SU-DHL-6 (cell line): ENCODE data around the gene GTF3A.

ENCODE experiments used
- EZH2phosphoT487 ChIP-seq: fragments of 200-600 bp; sonication (generic), shearing (Covaris generic); conservative IDR thresholded peaks from 2 replicates; pipeline ENCODE4 v1.6.1; 2018; ENCODE audit warnings: mild to moderate bottlenecking, antibody characterized with exemption, low read length, moderate library complexity, mixed read lengths
- TF ChIP-seq, protein P1 (sequence below): fragments of 200-600 bp; sonication (generic); IDR thresholded peaks from one replicate; pipeline ENCODE4 v1.5.1; 2017; ENCODE audit warnings: antibody characterized with exemption, mild to moderate bottlenecking, low read length, moderate library complexity; ENCODE audit not compliant: insufficient read depth, poor library complexity, severe bottlenecking

DNA sequence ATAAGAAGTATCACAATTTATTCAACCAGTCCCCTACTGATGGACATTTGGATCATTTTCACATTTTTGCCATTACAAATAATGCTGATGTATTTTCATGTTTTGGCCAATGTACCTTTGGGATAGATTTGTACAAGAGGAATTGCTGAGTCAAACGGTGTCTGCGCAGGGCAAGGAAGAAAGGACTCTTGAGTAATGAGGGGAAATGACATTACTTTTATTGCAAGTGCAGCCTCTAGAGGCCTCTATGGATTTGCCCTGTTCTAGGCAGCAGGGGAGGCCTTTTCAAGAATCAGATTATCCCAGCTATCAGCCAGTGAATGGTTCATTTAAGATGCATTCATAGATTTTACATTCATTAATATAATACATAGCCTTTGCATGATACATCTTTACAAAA lies 32.9 kb upstream of the GTF3A start:
- TF ChIP-seq, protein P1, sequence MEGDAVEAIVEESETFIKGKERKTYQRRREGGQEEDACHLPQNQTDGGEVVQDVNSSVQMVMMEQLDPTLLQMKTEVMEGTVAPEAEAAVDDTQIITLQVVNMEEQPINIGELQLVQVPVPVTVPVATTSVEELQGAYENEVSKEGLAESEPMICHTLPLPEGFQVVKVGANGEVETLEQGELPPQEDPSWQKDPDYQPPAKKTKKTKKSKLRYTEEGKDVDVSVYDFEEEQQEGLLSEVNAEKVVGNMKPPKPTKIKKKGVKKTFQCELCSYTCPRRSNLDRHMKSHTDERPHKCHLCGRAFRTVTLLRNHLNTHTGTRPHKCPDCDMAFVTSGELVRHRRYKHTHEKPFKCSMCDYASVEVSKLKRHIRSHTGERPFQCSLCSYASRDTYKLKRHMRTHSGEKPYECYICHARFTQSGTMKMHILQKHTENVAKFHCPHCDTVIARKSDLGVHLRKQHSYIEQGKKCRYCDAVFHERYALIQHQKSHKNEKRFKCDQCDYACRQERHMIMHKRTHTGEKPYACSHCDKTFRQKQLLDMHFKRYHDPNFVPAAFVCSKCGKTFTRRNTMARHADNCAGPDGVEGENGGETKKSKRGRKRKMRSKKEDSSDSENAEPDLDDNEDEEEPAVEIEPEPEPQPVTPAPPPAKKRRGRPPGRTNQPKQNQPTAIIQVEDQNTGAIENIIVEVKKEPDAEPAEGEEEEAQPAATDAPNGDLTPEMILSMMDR, result no peak
- TF ChIP-seq EZH2phosphoT487, result no peak
